ENCODE data around the gene WDR4. TPM values are rescaled to one million over a fixed set of nuclear protein-coding genes. Genes with fewer than 3 reads are reported as not detected.

WDR4 gene
- total RNA-seq, 1 donor from 2014 or later, result 5.7 TPM

GRCh38 chr21:42855937-42856335 is 23.4 kb downstream of the WDR4 start:
- H3K4me3 ChIP-seq, result no peak overlapping the region
- Mint-ChIP-seq H3K27me3 (ENCODE audit: insufficient read depth, low read depth) (peaks cover 3% of the 10 kb centered on the region), H3K27ac (no peak overlapping the region), H3K36me3 (peaks cover 8% of the 10 kb centered on the region), H3K9me3 (no peaks in the 10 kb centered on the region), H3K4me1 (peaks cover 2% of the 10 kb centered on the region), H3K4me3 (no peak overlapping the region)
- no peak overlapping the region for H3K27ac ChIP-seq
- no peaks in the 10 kb centered on the region for H3K4me1 ChIP-seq
- no peaks in the 10 kb centered on the region for H3K9me3 ChIP-seq (ENCODE audit: low read depth)
- no peak overlapping the region for H2AFZ ChIP-seq (replicated peaks)
- no peak overlapping the region for H3K4me2 ChIP-seq
- no peaks in the 10 kb centered on the region for H3K36me3 ChIP-seq
- no peak for DNase-seq (ENCODE audit: low spot score)
- peaks cover 5% of the 10 kb centered on the region for H4K20me1 ChIP-seq (ENCODE audit: low read depth)
- TF ChIP-seq CTCF (IDR thresholded peaks at IDR 0.05), result no peak
- H3K79me2 ChIP-seq (ENCODE audit: low read depth), result peaks cover 9% of the 10 kb centered on the region
- H3K9ac ChIP-seq, result no peak overlapping the region
- H3K27me3 ChIP-seq, result no peaks in the 10 kb centered on the region
- H3F3A ChIP-seq (ENCODE audit: low read depth), result no peaks in the 10 kb centered on the region

GRCh38 chr21:42855171-42855936 is 24.0 kb downstream of the WDR4 start:
- Mint-ChIP-seq H3K36me3 (peaks cover 6% of the 10 kb centered on the region), H3K9me3 (no peaks in the 10 kb centered on the region), H3K4me1 (peaks cover 2% of the 10 kb centered on the region), H3K27ac (no peak overlapping the region), H3K4me3 (peak overlapping the region; percentile 41), H3K27me3 (ENCODE audit: insufficient read depth, low read depth) (peaks cover 3% of the 10 kb centered on the region)
- Histone ChIP-seq H3K4me3 (no peak overlapping the region), H3K4me2 (no peak overlapping the region), H3K27me3 (no peaks in the 10 kb centered on the region), H3K9ac (no peak overlapping the region), H3K9me3 (ENCODE audit: low read depth) (no peaks in the 10 kb centered on the region), H3F3A (ENCODE audit: low read depth) (no peaks in the 10 kb centered on the region), H3K4me1 (no peaks in the 10 kb centered on the region), H3K36me3 (no peaks in the 10 kb centered on the region), H3K79me2 (ENCODE audit: low read depth) (peaks cover 9% of the 10 kb centered on the region), H4K20me1 (ENCODE audit: low read depth) (peaks cover 5% of the 10 kb centered on the region), H2AFZ (replicated peaks) (no peak overlapping the region), H3K27ac (no peak overlapping the region)
- no peak for DNase-seq (ENCODE audit: low spot score)
- no peak for TF ChIP-seq EZH2phosphoT487 (IDR thresholded peaks at IDR 0.05)
- no peak for TF ChIP-seq CTCF (IDR thresholded peaks at IDR 0.05)
- TF ChIP-seq EZH2 (IDR thresholded peaks at IDR 0.05), result no peak

GRCh38 chr21:42854246-42855010 is 24.9 kb downstream of the WDR4 start:
- Histone ChIP-seq H3K79me2 (ENCODE audit: low read depth) (peaks cover 9% of the 10 kb centered on the region), H3K9ac (no peak overlapping the region), H3K27ac (no peak overlapping the region), H3K4me3 (no peak overlapping the region), H3K27me3 (no peaks in the 10 kb centered on the region), H3K4me1 (no peaks in the 10 kb centered on the region), H3K4me2 (no peak overlapping the region), H3K9me3 (ENCODE audit: low read depth) (no peaks in the 10 kb centered on the region), H2AFZ (replicated peaks) (no peak overlapping the region), H3K36me3 (no peaks in the 10 kb centered on the region), H3F3A (ENCODE audit: low read depth) (no peaks in the 10 kb centered on the region), H4K20me1 (ENCODE audit: low read depth) (peaks cover 5% of the 10 kb centered on the region)
- Mint-ChIP-seq H3K4me1 (peaks cover 2% of the 10 kb centered on the region), H3K36me3 (peaks cover 10% of the 10 kb centered on the region), H3K27ac (no peak overlapping the region), H3K9me3 (no peaks in the 10 kb centered on the region), H3K4me3 (no peak overlapping the region), H3K27me3 (ENCODE audit: insufficient read depth, low read depth) (peaks cover 3% of the 10 kb centered on the region)
- TF ChIP-seq EZH2 (IDR thresholded peaks at IDR 0.05), result no peak
- no peak for TF ChIP-seq EZH2phosphoT487 (IDR thresholded peaks at IDR 0.05)
- no peak for TF ChIP-seq CTCF (IDR thresholded peaks at IDR 0.05)
- no peak for DNase-seq (ENCODE audit: low spot score)
